Measurements from ENCODE around the gene NPAS1. TPM values are rescaled to one million over a fixed set of nuclear protein-coding genes. Genes with fewer than 3 reads are reported as not detected.
A peak's percentile ranks its signal among the peaks of the same experiment; 100 is the strongest.
"Not testable (repeated sequence)": the region's sequence is repeated elsewhere in the genome, so short reads cannot be mapped to it uniquely, and the experiment has no call there.

NPAS1 gene
- total RNA-seq, 1 donor from 2014 or later = not detected

GRCh38 chr19:47035127-47036096 lies 15.8 kb downstream of the NPAS1 start:
- ATAC-seq (ENCODE audit: poor library complexity) = peak; percentile 96
- peak; percentile 91 for DNase-seq
- intact Hi-C loops (cut with DNase I) = loop anchor here (10.0 kb wide), 2 partner anchors 89 to 281 kb away; no protein-coding TSS in a partner anchor

- intact Hi-C loops (cut with DNase I) = loop anchor here (10.0 kb wide), 2 partner anchors 89 to 281 kb away; no protein-coding TSS in a partner anchor
These were observed 16.5 kb downstream of the NPAS1 start for GRCh38 chr19:47036097-47036651.

GRCh38 chr19:47037766-47038165 lies 18.1 kb downstream of the NPAS1 start:
- intact Hi-C loops (cut with DNase I) = loop anchor here (10.0 kb wide), 2 partner anchors 87 to 283 kb away; no protein-coding TSS in a partner anchor
- DNase-seq (no peak), ATAC-seq (ENCODE audit: poor library complexity) (no peak)

More at GRCh38 chr19:47036097-47036651, 16.5 kb downstream of the NPAS1 start:
- peak; percentile 66 for ATAC-seq (ENCODE audit: poor library complexity)
- peak; percentile 54 for DNase-seq

GRCh38 chr19:47039239-47039874 lies 19.7 kb downstream of the NPAS1 start:
- DNase-seq = no peak
- ATAC-seq (ENCODE audit: poor library complexity) = no peak
- intact Hi-C loops (cut with DNase I) = loop anchor here (10.0 kb wide), 2 partner anchors 85 to 285 kb away; no protein-coding TSS in a partner anchor

GRCh38 chr19:47040869-47041268 lies 21.2 kb downstream of the NPAS1 start:
- ATAC-seq (ENCODE audit: poor library complexity) (no peak), DNase-seq (no peak)
- intact Hi-C loops (cut with DNase I) = no loop called here

GRCh38 chr19:47044946-47045866 lies 25.6 kb downstream of the NPAS1 start:
- ATAC-seq (ENCODE audit: poor library complexity) (no peak), DNase-seq (no peak)
- intact Hi-C loops (cut with DNase I) = no loop called here

GRCh38 chr19:47045867-47046470 lies 26.3 kb downstream of the NPAS1 start:
- intact Hi-C loops (cut with DNase I) = no loop called here
- no peak for DNase-seq
- no peak for ATAC-seq (ENCODE audit: poor library complexity)

- no peak for ATAC-seq (ENCODE audit: poor library complexity)
- DNase-seq = no peak
- intact Hi-C loops (cut with DNase I) = no loop called here
These were observed 27.7 kb downstream of the NPAS1 start for GRCh38 chr19:47047272-47047762.

GRCh38 chr19:47047763-47048405 lies 28.2 kb downstream of the NPAS1 start:
- DNase-seq (peak; percentile 90), ATAC-seq (ENCODE audit: poor library complexity) (peak; percentile 91)
- intact Hi-C loops (cut with DNase I) = no loop called here

GRCh38 chr19:47049307-47049700 lies 29.7 kb downstream of the NPAS1 start:
- intact Hi-C loops (cut with DNase I) = no loop called here
- DNase-seq (no peak), ATAC-seq (ENCODE audit: poor library complexity) (no peak)

GRCh38 chr19:47050562-47050961 lies 30.9 kb downstream of the NPAS1 start:
- DNase-seq; intact Hi-C loops (cut with DNase I); ATAC-seq (ENCODE audit: poor library complexity): not testable (repeated sequence)

GRCh38 chr19:47056411-47056810 lies 36.8 kb downstream of the NPAS1 start:
- ATAC-seq (ENCODE audit: poor library complexity) (no peak), DNase-seq (no peak)
- intact Hi-C loops (cut with DNase I) = no loop called here

- DNase-seq (no peak), ATAC-seq (ENCODE audit: poor library complexity) (no peak)
- intact Hi-C loops (cut with DNase I) = no loop called here
These were observed 37.7 kb downstream of the NPAS1 start for GRCh38 chr19:47057328-47057727.

- ATAC-seq (ENCODE audit: poor library complexity) (no peak), DNase-seq (no peak)
- intact Hi-C loops (cut with DNase I) = no loop called here
These were observed 39.0 kb downstream of the NPAS1 start for GRCh38 chr19:47058621-47059022.

- no peak for ATAC-seq (ENCODE audit: poor library complexity)
- intact Hi-C loops (cut with DNase I) = no loop called here
- DNase-seq = no peak
These were observed 44.2 kb downstream of the NPAS1 start for GRCh38 chr19:47063874-47064273.

- ATAC-seq (ENCODE audit: poor library complexity) = no peak
- DNase-seq = no peak
- intact Hi-C loops (cut with DNase I) = no loop called here
These were observed 45.6 kb downstream of the NPAS1 start for GRCh38 chr19:47065242-47065641.
